ENCODE results near the gene VAMP7.

DNA sequence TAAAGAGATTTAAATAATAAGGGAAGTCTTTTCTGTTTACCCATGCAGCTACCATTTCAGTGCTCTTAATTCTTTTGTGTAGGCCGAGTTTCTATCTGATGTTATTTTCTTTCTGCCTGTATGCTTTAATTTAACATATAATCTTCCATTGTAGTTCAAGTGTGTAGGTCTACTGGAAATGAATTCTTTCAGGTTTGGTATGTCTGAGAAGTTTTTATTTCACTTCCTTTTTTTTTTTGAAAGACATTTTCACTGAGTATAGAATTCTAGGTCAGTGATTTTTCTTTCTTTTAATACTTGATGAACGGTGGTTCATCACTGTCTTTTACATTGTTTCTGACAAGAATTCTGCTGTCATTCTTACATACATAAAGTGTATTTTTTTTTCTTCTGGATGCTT, 42.1 kb downstream of the VAMP7 start:
- no peak for TF ChIP-seq IRX3 (CRISPR knock-in tag; IDR thresholded peaks at IDR 0.05; ENCODE audit: borderline replicate concordance, low read depth)
- TF ChIP-seq, protein P1, sequence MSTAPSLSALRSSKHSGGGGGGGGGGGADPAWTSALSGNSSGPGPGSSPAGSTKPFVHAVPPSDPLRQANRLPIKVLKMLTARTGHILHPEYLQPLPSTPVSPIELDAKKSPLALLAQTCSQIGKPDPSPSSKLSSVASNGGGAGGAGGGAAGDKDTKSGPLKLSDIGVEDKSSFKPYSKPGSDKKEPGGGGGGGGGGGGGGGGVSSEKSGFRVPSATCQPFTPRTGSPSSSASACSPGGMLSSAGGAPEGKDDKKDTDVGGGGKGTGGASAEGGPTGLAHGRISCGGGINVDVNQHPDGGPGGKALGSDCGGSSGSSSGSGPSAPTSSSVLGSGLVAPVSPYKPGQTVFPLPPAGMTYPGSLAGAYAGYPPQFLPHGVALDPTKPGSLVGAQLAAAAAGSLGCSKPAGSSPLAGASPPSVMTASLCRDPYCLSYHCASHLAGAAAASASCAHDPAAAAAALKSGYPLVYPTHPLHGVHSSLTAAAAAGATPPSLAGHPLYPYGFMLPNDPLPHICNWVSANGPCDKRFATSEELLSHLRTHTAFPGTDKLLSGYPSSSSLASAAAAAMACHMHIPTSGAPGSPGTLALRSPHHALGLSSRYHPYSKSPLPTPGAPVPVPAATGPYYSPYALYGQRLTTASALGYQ (CRISPR knock-in tag; IDR thresholded peaks at IDR 0.05) = no peak
- TF ChIP-seq SAFB2 (CRISPR knock-in tag; IDR thresholded peaks at IDR 0.05; ENCODE audit: borderline replicate concordance, low read depth) = no peak
- TF ChIP-seq RFX5 (IDR thresholded peaks at IDR 0.05; ENCODE audit: low read depth, low read length) = no peak
- TF ChIP-seq MIER3 (CRISPR knock-in tag; IDR thresholded peaks at IDR 0.05; ENCODE audit: borderline replicate concordance) = no peak
- TF ChIP-seq SP2 (CRISPR knock-in tag; IDR thresholded peaks at IDR 0.05) = no peak
- TF ChIP-seq ZNF792 (CRISPR knock-in tag; IDR thresholded peaks at IDR 0.05) = no peak
- no peak for TF ChIP-seq RAD21 (CRISPR knock-in tag; IDR thresholded peaks at IDR 0.05)
- no peak for TF ChIP-seq NBN (conservative IDR thresholded peaks at IDR 0.05)
